ENCODE results near the gene KRCC1.
"Not testable (repeated sequence)": the region's sequence is repeated elsewhere in the genome, so short reads cannot be mapped to it uniquely, and the experiment has no call there.

KRCC1 gene

DNA sequence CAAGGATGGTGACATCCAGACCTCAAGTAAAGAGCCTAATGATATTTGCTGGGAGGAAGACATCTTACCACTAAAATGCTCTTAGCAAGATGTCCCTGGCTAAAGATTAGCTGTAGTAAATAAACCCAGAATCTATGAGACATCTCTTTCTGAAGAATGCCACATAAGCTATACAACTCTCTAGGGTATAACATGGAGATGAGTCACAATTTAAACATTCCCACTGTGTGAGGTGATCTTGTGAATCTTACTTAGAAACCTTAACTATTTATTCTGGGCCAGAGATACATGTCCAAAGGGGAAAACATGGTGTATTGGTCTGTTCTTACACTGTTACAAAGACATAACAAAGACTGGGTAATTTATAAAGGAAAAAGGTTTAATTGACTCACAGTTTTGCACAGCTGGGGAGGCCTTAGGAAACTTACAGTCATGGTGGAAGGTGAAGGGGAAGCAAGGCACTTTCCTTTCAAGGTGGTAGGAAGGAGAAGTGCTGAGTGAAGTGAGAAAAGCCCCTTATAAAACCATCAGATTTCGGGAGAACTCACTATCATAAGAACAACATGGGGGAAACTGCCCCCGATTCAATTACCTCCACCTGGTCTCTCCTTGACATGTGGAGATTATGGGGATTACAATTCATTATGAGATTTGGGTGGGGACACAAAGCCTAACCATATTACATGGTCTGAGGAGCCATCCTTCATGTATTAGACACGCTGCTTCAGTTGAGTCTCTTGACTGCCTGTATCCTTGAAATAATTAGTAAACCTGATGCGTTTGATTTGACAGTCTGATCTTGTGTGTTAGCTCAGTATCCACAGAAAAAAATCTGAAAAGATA lies 17.1 kb downstream of the KRCC1 start:
- no peak for DNase-seq

GRCh38 chr2:88036606-88037005 lies 19.0 kb downstream of the KRCC1 start:
- no peak for DNase-seq

DNA sequence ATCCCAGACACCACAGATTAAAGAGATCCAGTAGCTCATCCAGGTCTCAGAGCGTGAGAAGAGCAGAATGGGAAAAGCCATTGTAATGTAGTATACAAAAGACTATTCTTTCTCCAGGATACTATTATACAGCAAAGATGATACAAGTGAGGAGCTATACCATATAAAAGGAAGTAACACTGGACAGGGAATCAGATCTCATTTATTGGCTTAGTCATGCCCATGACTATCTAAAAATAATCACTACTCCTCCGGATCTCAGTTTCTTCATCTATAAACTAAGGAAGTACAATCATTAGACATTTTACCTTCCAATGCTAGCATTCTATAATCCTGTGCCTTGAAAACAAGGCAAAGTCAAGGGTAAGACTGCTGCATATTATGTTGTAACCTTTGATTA lies 19.4 kb downstream of the KRCC1 start:
- no peak for DNase-seq

GRCh38 chr2:88032070-88032702 lies 23.4 kb downstream of the KRCC1 start:
- no peak for DNase-seq

GRCh38 chr2:88028931-88029330 lies 26.7 kb downstream of the KRCC1 start:
- no peak for DNase-seq

DNA sequence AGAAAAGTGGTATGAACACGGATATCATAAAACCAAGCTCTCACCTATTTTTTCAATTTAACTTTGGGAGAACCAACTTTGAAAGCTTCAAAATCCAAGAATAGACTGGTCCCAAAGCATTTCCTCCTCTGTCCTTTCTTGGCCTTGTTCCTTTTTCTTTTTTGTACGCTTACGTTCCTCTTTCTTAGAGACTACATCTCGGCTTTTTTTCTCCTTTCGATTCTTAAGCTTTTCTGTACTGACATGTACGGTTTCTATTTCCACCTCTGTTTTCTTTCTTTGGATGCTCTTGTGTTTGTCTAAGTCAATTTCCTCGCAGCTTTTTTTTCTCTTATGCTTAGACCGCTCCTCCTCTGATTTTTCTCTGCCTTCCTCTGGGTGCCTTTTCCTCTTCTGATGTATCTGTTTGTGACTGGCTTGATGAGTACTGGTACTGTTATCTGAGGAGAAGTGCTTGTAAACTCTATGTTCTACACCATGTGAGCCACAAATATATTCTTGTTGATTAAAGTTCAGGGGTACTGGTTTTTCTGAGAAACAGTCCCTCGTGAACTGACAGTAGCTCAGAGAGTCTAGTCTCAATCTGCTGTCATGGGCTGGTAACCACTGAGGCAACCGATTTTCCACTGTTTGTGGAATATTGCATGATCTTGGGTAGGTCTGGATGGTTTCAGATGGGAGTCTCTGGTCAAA lies 27.7 kb downstream of the KRCC1 start:
- no peak for DNase-seq

DNA sequence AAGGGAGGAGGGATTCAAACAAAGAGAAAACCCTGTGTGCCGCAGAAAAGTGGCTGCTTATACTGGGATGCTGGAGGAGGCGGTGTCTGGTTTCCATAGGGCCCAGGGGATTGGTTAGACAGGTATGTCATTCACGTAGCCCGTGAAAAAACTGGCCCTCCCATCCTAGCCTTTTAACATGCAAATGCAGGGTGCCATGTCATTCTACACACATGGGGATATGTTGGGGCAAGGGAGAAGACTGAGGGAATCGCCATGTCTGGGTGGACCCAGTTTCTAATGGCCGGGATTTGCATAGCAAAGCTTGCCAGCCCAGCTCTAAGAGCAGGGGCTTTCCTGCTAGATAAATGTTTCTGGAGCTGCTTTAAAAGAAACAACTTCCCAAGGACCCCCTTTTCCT lies 31.1 kb downstream of the KRCC1 start:
- no peak for DNase-seq

DNA sequence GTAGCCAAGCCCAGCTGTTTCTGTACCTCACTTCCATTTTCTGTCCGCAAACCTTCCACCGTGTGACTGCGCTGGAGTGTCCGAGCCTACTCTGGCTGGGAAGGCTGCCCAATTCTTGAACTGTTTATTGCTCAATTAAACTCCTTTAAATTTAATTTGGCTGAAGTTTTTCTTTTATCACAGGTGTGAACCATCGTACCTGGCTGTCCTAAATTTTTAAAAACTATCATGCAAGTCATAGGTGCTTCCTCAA lies 33.0 kb downstream of the KRCC1 start:
- no peak for DNase-seq

DNA sequence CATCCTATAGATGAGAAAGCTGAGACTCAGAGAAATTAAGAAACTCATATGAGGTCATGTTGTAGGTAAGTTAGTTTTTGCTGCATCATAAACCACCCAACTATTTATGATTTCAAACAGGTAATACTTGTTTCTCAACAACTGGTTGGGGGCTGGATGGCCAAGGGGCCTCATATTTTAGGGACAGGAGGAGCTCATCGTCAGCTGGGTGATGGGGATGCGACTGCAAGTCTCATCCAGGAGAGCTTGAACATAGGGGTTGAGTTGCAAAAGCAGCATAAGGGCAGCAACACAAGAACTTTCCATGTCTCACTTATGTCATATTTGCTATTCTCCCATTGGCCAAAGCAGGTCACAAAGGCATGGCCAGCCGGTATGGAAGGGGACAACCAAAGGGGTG lies 35.6 kb downstream of the KRCC1 start:
- DNase-seq = no peak

DNA sequence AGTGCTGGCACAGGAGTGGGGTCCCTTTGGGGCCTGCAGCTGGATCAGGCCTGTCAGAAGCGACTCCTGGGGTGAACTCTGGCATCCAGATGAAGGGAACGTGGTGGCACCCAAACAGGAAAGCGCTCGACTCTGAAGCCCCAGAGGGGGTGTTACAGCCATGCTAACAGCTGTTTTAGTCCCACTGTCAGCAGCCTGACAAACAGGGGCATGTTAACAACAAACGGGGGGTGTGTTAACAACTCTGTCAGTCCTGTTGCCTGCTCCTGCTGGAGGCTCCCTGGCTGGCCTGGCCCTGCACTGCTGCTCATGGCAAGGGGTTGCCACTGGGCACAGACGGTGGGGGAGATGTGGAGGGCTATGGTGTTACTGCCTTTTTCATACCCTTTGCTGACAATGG lies 36.7 kb downstream of the KRCC1 start:
- DNase-seq = no peak

GRCh38 chr2:88018077-88018805 lies 37.3 kb downstream of the KRCC1 start:
- not testable (repeated sequence) for DNase-seq

DNA sequence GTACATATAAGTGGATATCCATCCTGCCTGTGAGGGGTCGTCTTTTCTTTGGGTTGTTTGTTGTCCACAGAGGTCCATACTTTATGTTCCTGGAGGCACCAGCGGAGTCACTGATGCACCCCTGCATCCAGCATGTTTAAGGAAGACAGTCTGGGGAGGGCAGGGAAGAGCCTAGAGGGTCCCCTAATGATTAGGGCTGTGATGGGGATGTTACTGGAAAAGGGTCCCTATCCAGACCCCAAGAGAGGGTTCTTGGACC lies 37.9 kb downstream of the KRCC1 start:
- not testable (repeated sequence) for DNase-seq

- no peak for DNase-seq
Observed at GRCh38 chr2:88016960-88017779, 38.4 kb downstream of the KRCC1 start.

- peak; percentile 83 for DNase-seq
Observed at GRCh38 chr2:88016086-88016959, 39.3 kb downstream of the KRCC1 start, which contains the start of gene RNU2-63P. TSS of gene RNU2-63P (minus strand) at chr2:88016547.

DNA sequence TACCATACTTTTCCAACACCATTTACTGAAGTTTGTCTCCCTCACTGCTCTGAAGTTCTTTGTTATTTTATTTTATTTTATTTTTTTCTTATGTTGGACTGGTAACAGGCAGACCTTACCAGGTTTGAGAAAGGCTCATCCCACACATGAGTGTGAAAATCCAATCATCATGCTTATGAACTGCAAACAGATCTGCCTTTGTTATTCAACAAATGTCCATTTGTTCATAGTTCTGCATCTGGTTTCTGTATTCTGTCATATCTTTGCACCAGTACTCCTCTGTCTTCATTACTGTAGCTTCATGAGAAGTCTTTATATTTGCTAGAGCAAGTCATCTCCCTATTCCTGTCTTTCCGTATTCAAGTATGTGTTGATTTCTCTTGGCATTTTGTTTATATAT lies 44.6 kb downstream of the KRCC1 start:
- no peak for DNase-seq

DNA sequence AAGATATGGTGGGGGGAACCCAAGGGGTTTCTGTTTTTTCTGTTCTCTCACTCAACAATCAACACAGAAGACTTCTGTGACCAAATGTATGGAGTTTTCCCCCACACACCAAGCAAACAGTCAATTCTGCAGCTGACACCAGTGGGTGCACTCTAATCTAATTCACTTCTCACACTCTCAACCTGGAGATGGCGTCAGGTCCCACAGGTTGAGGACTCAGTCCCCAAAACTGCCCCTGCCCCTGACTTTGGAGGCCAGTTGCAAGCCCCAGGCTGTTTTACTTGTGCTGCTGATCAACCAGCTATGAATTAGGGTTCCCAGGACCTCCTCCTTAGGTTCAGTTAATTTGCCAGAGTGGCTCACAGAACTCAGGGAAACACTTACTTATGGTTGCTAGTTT lies 45.4 kb downstream of the KRCC1 start:
- no peak for DNase-seq

GRCh38 chr2:88006912-88007439 lies 48.6 kb downstream of the KRCC1 start:
- DNase-seq = no peak

DNA sequence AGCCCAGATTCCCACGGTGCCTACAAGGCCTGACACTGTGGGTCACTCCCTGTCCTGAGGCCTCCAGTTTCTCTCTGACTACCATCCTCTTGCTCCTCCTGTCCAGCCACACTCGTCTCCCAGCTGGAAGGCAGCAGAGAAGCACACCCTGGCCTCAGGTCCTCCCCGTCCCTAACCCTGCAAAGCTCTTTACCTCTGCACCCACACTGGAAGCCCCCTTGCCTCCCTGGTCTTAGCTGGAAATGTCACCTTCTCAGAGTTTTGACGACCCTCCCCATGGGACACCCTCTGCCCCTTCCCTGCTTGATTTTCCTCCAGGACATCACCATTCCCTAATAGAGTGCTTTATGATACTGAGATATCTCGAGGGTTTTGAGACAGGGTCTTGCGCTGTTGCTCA lies 49.8 kb downstream of the KRCC1 start:
- DNase-seq = no peak

DNA sequence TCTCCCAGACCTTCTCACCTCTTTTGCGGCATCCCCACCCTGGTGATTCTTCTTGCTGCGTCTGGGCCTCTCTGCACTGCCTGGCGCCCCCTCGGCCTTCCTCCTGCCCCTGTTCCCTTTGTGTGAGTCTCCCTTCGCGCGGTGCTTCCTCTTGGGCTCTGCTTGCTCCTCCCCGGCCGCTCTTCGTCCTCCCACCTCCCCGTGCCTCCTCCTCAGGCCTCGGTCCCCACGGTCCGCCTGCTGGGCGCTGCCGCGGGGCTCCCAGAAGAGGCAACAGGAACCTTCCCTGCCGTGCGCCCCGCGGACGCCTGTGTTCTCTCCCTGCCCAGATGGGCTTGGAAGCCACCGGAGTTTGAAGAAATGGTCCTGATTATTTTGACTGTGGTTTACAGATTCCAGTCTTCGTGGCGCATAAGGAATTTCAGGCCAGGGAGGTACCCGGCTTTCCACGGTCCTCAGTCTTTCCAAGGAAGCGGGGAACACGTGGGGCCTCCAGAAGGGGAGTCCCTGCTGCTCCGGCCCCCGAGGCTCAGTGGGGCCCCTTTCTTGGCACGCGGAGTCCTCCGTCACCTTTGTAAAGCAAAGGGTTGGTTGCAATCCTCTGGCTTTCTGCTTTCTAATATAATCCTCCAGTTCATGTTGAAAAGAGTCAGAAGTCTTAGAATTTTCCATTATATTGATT lies 52.4 kb downstream of the KRCC1 start:
- DNase-seq = no peak

- DNase-seq = no peak
Observed at GRCh38 chr2:88002359-88002707, 53.2 kb downstream of the KRCC1 start.

GRCh38 chr2:88000474-88000873 lies 55.1 kb downstream of the KRCC1 start:
- not testable (repeated sequence) for DNase-seq

Measured in CD4-positive, alpha-beta T cell treated with Interleukin-10 for 1 hour (primary cell).